ENCODE measurements around the gene ROGDI. TPM values are rescaled to one million over a fixed set of nuclear protein-coding genes. Genes with fewer than 3 reads are reported as not detected.

Gene ROGDI, protein sequence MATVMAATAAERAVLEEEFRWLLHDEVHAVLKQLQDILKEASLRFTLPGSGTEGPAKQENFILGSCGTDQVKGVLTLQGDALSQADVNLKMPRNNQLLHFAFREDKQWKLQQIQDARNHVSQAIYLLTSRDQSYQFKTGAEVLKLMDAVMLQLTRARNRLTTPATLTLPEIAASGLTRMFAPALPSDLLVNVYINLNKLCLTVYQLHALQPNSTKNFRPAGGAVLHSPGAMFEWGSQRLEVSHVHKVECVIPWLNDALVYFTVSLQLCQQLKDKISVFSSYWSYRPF
- 10 to 100 TPM; 16.8 to 20.1 (median 18.5) TPM for total RNA-seq (2021; fragmentation: NEBNext Ultra II Directional; extraction: Animal tissue kit (Norgen Biotek cat#: 25700))
- long read RNA-seq, transcript ROGDI-201 (11 exons, 1,735 nt): major isoform, 23 of 35 reads
- long read RNA-seq, partial matches to known transcripts: 2 of 35 reads
- long read RNA-seq, other reads (novel, unspliced or antisense): 8 of 35 reads

DNA sequence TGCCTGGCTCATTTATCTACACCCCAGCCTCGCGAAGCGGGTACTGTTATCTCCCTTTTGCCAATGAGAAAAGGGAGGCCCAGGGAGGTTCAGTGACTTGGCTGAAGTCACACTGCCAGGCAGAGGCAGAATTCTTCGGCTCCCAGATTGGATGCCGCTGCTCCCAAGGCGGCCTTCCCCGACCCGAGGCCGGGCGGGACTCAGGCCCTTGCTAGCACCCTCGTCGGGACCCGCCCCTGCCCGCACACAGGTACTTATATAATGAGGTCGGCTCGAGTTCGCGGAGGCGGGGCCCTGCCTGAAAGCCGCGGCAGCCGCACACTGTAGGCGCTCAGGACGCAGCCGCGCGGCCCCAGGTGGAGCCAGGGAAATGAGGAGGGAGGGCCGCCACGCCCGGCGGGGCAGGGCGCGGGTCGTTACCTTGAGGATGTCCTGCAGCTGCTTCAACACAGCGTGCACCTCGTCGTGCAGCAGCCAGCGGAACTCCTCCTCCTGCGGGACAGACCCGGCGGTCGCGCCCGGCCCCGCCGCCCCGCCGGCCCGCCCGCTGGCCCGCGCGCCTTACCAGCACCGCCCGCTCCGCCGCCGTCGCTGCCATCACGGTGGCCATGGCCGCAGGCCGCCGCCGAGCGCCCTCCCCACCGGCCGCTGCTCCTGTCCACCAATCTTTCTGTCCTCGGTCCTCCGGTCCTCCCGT lies at the start of gene ROGDI:
ROGDI (minus strand) TSS at position 672 of the 697 bp plus-strand sequence; CDS start at position 610, 62 bp downstream.
- Mint-ChIP-seq H3K4me1 (ENCODE audit: low read depth) (peaks cover 10% of the 10 kb centered on the region), H3K27ac (peak within 1 kb of the TSS; percentile 69), H3K4me3 (peak within 1 kb of the TSS; percentile 90), H3K27me3 (ENCODE audit: insufficient read depth) (peaks cover 2% of the 10 kb centered on the region; the same call in 1 of the 2 replicates), H3K9me3 (no peaks in the 10 kb centered on the region), H3K36me3 (ENCODE audit: low read depth) (peaks cover under 1% of the 10 kb centered on the region)
- DNase-seq: peak; percentile 22
- TF ChIP-seq, protein P1, sequence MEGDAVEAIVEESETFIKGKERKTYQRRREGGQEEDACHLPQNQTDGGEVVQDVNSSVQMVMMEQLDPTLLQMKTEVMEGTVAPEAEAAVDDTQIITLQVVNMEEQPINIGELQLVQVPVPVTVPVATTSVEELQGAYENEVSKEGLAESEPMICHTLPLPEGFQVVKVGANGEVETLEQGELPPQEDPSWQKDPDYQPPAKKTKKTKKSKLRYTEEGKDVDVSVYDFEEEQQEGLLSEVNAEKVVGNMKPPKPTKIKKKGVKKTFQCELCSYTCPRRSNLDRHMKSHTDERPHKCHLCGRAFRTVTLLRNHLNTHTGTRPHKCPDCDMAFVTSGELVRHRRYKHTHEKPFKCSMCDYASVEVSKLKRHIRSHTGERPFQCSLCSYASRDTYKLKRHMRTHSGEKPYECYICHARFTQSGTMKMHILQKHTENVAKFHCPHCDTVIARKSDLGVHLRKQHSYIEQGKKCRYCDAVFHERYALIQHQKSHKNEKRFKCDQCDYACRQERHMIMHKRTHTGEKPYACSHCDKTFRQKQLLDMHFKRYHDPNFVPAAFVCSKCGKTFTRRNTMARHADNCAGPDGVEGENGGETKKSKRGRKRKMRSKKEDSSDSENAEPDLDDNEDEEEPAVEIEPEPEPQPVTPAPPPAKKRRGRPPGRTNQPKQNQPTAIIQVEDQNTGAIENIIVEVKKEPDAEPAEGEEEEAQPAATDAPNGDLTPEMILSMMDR (IDR thresholded peaks at IDR 0.05): no peak

DNA sequence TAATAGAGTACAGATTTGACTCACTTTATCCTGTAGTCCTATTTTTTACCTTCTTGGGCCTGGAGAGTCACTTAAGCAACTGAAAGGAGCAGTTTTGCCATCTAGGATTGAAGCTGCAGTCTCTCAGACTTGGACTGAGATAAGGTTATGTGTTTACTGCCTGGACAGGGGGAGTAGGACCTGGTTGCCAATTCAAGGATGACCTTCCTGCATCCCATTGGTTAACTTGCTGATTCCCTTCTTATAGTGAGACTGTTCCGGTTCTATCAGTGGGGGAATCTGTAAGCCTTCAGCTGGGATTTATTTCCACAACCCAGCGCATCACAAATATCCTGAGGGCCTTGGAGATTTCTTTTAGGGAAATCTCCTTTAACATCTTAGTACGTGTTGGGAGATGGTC lies 47.8 kb upstream of the ROGDI start:
- H3K36me3 Mint-ChIP-seq (ENCODE audit: low read depth): peaks cover 16% of the 10 kb centered on the region
- H3K27ac Mint-ChIP-seq: peak overlapping the region; percentile 64; the same call in 1 of the 2 replicates
- peaks cover 61% of the 10 kb centered on the region for H3K4me1 Mint-ChIP-seq (ENCODE audit: low read depth)

DNA sequence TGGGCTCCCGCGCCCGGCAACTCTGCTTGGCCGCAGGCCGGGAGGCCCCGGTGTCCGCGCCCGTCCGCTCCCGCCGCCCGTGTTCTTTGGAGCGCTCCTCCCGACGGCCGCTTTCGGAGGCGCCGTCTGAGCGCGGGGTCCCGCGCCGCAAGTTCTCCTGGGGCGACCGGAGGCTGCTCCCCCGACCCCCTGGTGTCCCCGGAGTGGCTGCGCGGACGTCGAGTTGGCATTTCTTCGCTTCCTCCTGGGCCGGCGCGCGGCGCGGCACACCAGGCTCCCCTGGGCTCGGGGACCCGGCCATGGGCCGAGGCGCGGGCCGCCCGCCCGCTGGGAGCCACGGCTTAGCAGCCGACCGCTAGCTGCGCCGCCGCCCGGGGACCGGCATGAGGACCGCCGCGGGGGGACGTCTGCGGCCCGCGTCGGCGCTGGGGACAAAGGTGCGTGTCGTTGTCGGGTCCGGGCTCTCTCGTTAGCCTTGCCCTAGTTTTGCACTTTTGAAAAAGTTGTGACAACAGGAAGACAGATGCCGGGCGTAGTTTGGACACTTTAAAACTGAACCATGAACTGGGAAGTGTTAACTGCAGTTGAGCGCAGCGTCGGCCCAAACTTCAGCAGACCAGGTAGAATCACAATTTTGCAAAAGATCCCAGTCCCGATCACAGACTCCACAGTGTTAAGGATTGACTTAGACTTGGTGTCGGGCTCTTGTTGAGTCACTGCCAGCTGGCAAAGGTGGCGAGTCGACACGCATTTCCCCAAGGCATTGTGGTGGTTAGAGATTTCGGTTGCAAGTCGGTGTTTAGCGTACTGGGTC lies 45.5 kb upstream of the ROGDI start:
- peak overlapping the region; percentile 78 for H3K27ac Mint-ChIP-seq
- peaks cover 62% of the 10 kb centered on the region for H3K4me1 Mint-ChIP-seq (ENCODE audit: low read depth)
- H3K4me3 Mint-ChIP-seq: peak overlapping the region; percentile 94
- no peaks in the 10 kb centered on the region for H3K9me3 Mint-ChIP-seq
- peak; percentile 61 for DNase-seq
- TF ChIP-seq, protein P1 (IDR thresholded peaks at IDR 0.05): peak; percentile 22; the same call in 1 of the 2 replicates
- H3K36me3 Mint-ChIP-seq (ENCODE audit: low read depth): peaks cover 20% of the 10 kb centered on the region
- peaks cover 2% of the 10 kb centered on the region; the same call in 1 of the 2 replicates for H3K27me3 Mint-ChIP-seq (ENCODE audit: insufficient read depth)

More for the DNA sequence above, 47.8 kb upstream of the ROGDI start:
- TF ChIP-seq, protein P1 (IDR thresholded peaks at IDR 0.05): no peak
- no peaks in the 10 kb centered on the region for H3K9me3 Mint-ChIP-seq
- H3K27me3 Mint-ChIP-seq (ENCODE audit: insufficient read depth): peaks cover 2% of the 10 kb centered on the region; the same call in 1 of the 2 replicates
- H3K4me3 Mint-ChIP-seq: peak overlapping the region; percentile 94
- DNase-seq: no peak

DNA sequence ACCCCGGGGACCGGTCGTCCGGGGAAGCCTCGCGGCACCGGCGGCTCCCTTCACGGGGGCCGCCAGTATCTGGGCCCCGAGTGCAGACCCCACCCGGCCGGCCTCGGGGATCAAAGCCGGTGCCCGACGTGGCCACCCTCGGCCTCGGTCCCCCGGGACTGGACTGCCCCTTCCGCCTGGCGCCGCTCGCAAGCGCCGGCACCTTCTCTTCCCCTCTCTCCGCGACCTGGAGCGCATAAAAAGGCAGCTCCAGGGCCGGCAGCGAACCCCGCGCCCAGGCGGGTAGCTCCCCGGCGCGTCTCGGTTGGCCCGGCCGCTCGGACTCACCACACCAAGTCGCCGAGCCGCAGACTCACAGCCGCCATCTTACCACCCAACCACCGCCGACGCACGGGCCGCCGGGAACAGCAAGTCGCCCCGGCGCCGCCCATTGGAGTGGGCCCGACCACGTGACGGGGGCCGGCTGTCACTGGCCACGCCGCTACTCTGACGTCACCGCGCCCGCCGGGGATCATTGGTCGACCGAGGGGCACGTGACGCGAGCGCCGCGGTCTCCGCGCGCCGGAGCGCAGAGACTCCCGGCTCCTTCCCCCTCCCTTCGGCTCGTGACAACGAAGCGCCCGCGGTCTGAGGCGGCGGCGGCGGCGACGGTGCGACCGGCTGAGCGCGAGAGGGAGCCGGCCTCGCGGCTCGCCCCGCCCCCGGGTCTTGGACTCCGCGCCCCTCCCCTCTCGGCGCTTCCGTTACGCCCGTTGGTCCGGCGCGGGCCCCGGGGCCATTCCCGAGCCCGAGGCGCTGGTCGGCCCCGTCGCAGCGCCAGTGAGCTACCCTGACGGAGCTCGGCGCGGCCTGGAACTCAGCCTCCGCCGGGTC lies 44.7 kb upstream of the ROGDI start, which contains the start of the genes GLYR1 and UBN1:
GLYR1 (minus strand) TSS at position 388 of the 873 bp plus-strand sequence; CDS start at position 365, 23 bp downstream.
UBN1 (plus strand) TSS at position 581 of the 873 bp plus-strand sequence. CDS start 5,437 bp downstream, outside the sequence.
- peak; percentile 97 for DNase-seq
- Mint-ChIP-seq H3K4me3 (peak within 1 kb of the TSS; percentile 94), H3K27ac (peak within 1 kb of the TSS; percentile 87), H3K9me3 (no peaks in the 10 kb centered on the region), H3K4me1 (ENCODE audit: low read depth) (peaks cover 54% of the 10 kb centered on the region), H3K27me3 (ENCODE audit: insufficient read depth) (peaks cover 2% of the 10 kb centered on the region; the same call in 1 of the 2 replicates), H3K36me3 (ENCODE audit: low read depth) (peaks cover 20% of the 10 kb centered on the region)
- TF ChIP-seq, protein P1 (IDR thresholded peaks at IDR 0.05): no peak
